HG02938 (cell line): ENCODE results near the gene CRTC1.
"Not testable (repeated sequence)": the region's sequence is repeated elsewhere in the genome, so short reads cannot be mapped to it uniquely, and the experiment has no call there.

Experiments
- ATAC-seq: cut with Tn5 transposase; IDR thresholded peaks from one replicate; pipeline ENCODE4 v1.9.1; 2021; ENCODE audit warnings: mild to moderate bottlenecking, moderate library complexity; ENCODE audit not compliant: unreplicated experiment

CRTC1 gene

GRCh38 chr19:18668744-18669523 lies 14.5 kb upstream of the CRTC1 start:
- ATAC-seq = no peak

GRCh38 chr19:18669524-18669817 lies 14.0 kb upstream of the CRTC1 start:
- no peak for ATAC-seq

- ATAC-seq = no peak
These were observed 13.6 kb upstream of the CRTC1 start for GRCh38 chr19:18669883-18670282.

GRCh38 chr19:18670312-18670711 lies 13.2 kb upstream of the CRTC1 start:
- ATAC-seq = no peak

GRCh38 chr19:18671303-18672043 lies 12.0 kb upstream of the CRTC1 start:
- ATAC-seq = no peak

GRCh38 chr19:18672044-18672451 lies 11.4 kb upstream of the CRTC1 start:
- no peak for ATAC-seq

GRCh38 chr19:18672606-18673337 lies 10.7 kb upstream of the CRTC1 start:
- no peak for ATAC-seq

- no peak for ATAC-seq
These were observed 8.9 kb upstream of the CRTC1 start for GRCh38 chr19:18674616-18675015.

- no peak for ATAC-seq
These were observed 7.7 kb upstream of the CRTC1 start for GRCh38 chr19:18675779-18676178.

GRCh38 chr19:18676692-18677091 lies 6.8 kb upstream of the CRTC1 start:
- ATAC-seq = no peak

- ATAC-seq = no peak
These were observed 6.3 kb upstream of the CRTC1 start for GRCh38 chr19:18677156-18677555.

- ATAC-seq = not testable (repeated sequence)
These were observed 3.3 kb upstream of the CRTC1 start for GRCh38 chr19:18680148-18680547.

GRCh38 chr19:18682807-18683108 lies 722 bp upstream of the CRTC1 start:
- no peak for ATAC-seq

GRCh38 chr19:18683958-18684641 lies 620 bp downstream of the CRTC1 start:
- ATAC-seq = peak; percentile 7

- no peak for ATAC-seq
These were observed 1.1 kb downstream of the CRTC1 start for GRCh38 chr19:18684642-18684993.

GRCh38 chr19:18685597-18686190 lies 2.2 kb downstream of the CRTC1 start:
- ATAC-seq = no peak

GRCh38 chr19:18687740-18688465 lies 4.4 kb downstream of the CRTC1 start:
- no peak for ATAC-seq

- ATAC-seq = no peak
These were observed 12.5 kb downstream of the CRTC1 start for GRCh38 chr19:18696023-18696422.

GRCh38 chr19:18697680-18698079 lies 14.2 kb downstream of the CRTC1 start:
- no peak for ATAC-seq

GRCh38 chr19:18698321-18699167 lies 15.1 kb downstream of the CRTC1 start:
- no peak for ATAC-seq
